ENCODE measurements around the gene SHD.

DNA sequence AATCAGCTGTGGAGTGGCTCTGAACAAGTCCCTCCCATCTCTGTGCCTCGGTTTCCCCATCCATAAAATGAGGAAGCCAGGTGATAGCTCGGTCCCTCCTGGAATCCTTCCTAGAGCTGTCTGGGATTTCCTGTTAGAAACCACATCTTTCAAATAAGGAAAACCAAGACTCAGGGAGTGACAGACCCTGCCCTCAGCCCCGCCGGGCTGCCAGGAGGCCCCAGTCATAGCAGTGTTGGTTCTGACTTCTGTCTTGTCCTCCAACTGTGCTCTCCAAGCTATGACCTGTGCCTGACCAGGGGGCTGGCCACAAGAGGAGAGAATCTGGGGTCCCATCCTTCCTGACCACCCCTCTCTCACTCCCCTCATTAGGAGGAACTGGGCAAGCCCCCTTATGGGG lies 1.1 kb upstream of the SHD start:
- TF ChIP-seq CTCF (conservative IDR thresholded peaks at IDR 0.05; ENCODE audit: low read depth, low read length) (no peak), EZH2phosphoT487 (IDR thresholded peaks at IDR 0.05; ENCODE audit: borderline replicate concordance, low read length) (no peak)
